HepG2 (cell line): ENCODE data around the gene KIRREL3. TPM values are rescaled to one million over a fixed set of nuclear protein-coding genes. Genes with fewer than 3 reads are reported as not detected.

Experiments used
- ATAC-seq: fragments of 200-7000 bp; cut with Tn5 transposase; 3 replicates; pipeline ENCODE4 v1.9.1; 2020; ENCODE audit warnings: mild to moderate bottlenecking, moderate library complexity
- BruUV-seq: library from RNA; stranded (reverse); fragments of 400-500 nt; replicated peaks from 2 replicates; lab custom pipeline; 2021; lab: Mats Ljungman, UMichigan
- CTCF ChIA-PET: fragments of 300-600 bp; formaldehyde crosslinking; extraction: SDS; loops from one replicate; lab custom pipeline; 2021; ENCODE audit warnings: low total read pairs, inconsistent platforms, low intra/inter-chr PET ratio; lab: Yijun Ruan, JAX
- POLR2A ChIA-PET: fragments of 350-600 bp; sonication (Branson Sonifier 250); formaldehyde crosslinking; loops from one replicate; lab custom pipeline; 2020; ENCODE audit warnings: antibody characterized with exemption, inconsistent platforms; lab: Yijun Ruan, JAX
- DNase-seq: peaks from one replicate; pipeline ENCODE4 v3.0.0-alpha.2; 2015; ENCODE audit warnings: low spot score
- FAIRE-seq: peaks from 3 replicates; lab custom pipeline; 2011; peaks lifted over from hg19 to GRCh38; lab: Jason Lieb, UNC
- H2AFZ ChIP-seq: one replicate; pipeline ENCODE4 v1.6.1; 2011; ENCODE audit warnings: low read length, inconsistent platforms
- H3K27ac ChIP-seq: fragments of 300-600 bp; 3 replicates; pipeline ENCODE4 v1.8.0; 2011; ENCODE audit warnings: mixed run types, mild to moderate bottlenecking, mixed read lengths, low read length, inconsistent platforms; ENCODE audit not compliant: insufficient read depth; ENCODE audit errors: extremely low read length
- H3K27me3 ChIP-seq, 2 experiments: fragments of 200-600 bp in 1 of 2; 2 replicates in 1 of 2; 3 replicates in 1 of 2; pipeline versions ENCODE4 v1.6.0 to v1.8.0; 2011; ENCODE audit warnings: low read length in 2 of 2, mild to moderate bottlenecking in 2 of 2, moderate library complexity in 2 of 2, inconsistent platforms in 1 of 2; ENCODE audit not compliant: insufficient read depth in 2 of 2, control insufficient read depth in 1 of 2
- H3K36me3 ChIP-seq, 2 experiments: fragments of 200-600 bp in 1 of 2; replicated peaks in 1 of 2; 2 replicates in 1 of 2; 3 replicates in 1 of 2; pipeline versions ENCODE4 v1.5.1 to v1.8.0; 2011; ENCODE audit warnings: low read length in 2 of 2, inconsistent platforms in 1 of 2; ENCODE audit not compliant: insufficient read depth in 2 of 2, control insufficient read depth in 1 of 2
- H3K4me1 ChIP-seq: 2 replicates; pipeline ENCODE4 v1.5.1; 2012; ENCODE audit warnings: low read length, inconsistent platforms; ENCODE audit not compliant: insufficient read depth
- H3K4me2 ChIP-seq: 2 replicates; pipeline ENCODE4 v1.6.0; 2011; ENCODE audit warnings: low read depth, low read length, inconsistent platforms
- H3K4me3 ChIP-seq, 3 experiments: fragments of 200-600 bp in 1 of 3; sonication (generic), shearing (Covaris generic) in 1 of 3; replicated peaks in 1 of 3; 2 replicates each; pipeline ENCODE4 v1.5.1; 2011 to 2016; ENCODE audit warnings: low read length in 3 of 3, inconsistent platforms in 2 of 3, low read depth in 2 of 3, mild to moderate bottlenecking in 2 of 3, control low read depth in 1 of 3, mixed read lengths in 1 of 3; ENCODE audit not compliant: insufficient read depth in 1 of 3
- H3K79me2 ChIP-seq: one replicate; pipeline ENCODE4 v1.6.1; 2011; ENCODE audit warnings: low read length, inconsistent platforms; ENCODE audit not compliant: insufficient read depth
- H3K9ac ChIP-seq: 2 replicates; pipeline ENCODE4 v1.6.0; 2011; ENCODE audit warnings: mild to moderate bottlenecking, low read depth, low read length, inconsistent platforms; ENCODE audit not compliant: insufficient read depth
- H3K9me3 ChIP-seq: 2 replicates; pipeline ENCODE4 v1.5.1; 2012; ENCODE audit warnings: mild to moderate bottlenecking, low read length
- H4K20me1 ChIP-seq: 2 replicates; pipeline ENCODE4 v1.6.0; 2011; ENCODE audit warnings: inconsistent platforms, mild to moderate bottlenecking, low read length, moderate library complexity; ENCODE audit not compliant: insufficient read depth
- ATF2 ChIP-seq: sonication (generic); formaldehyde crosslinking; IDR thresholded peaks from 2 replicates; pipeline ENCODE4 v1.4.0; 2020; ENCODE audit warnings: missing genetic modification reagents
- CEBPG ChIP-seq: IDR thresholded peaks from 2 replicates; pipeline ENCODE4 v1.6.1; 2016
- GTF2F1 ChIP-seq: fragments of 150-350 bp; IDR thresholded peaks from 2 replicates; pipeline ENCODE4 v1.6.1; 2014; ENCODE audit warnings: low read length
- HDAC1 ChIP-seq: sonication (generic); formaldehyde crosslinking; IDR thresholded peaks from 2 replicates; pipeline ENCODE4 v1.5.1; 2020; ENCODE audit warnings: mild to moderate bottlenecking, missing genetic modification reagents
- HDAC6 ChIP-seq: fragments of 200-600 bp; sonication (generic); IDR thresholded peaks from 2 replicates; pipeline ENCODE4 v1.7.0; 2017; ENCODE audit warnings: mild to moderate bottlenecking, antibody characterized with exemption, low read length, low read depth
- HIVEP1 ChIP-seq: sonication (generic); formaldehyde crosslinking; IDR thresholded peaks from 2 replicates; pipeline ENCODE4 v1.4.0; 2020; ENCODE audit warnings: mild to moderate bottlenecking, missing genetic modification reagents
- KLF9 ChIP-seq: IDR thresholded peaks from 2 replicates; pipeline ENCODE4 v1.6.1; 2016; ENCODE audit warnings: low read depth
- MED13 ChIP-seq: sonication (generic); formaldehyde crosslinking; IDR thresholded peaks from 2 replicates; pipeline ENCODE4 v1.5.0; 2020; ENCODE audit warnings: missing genetic modification reagents
- PCBP2 ChIP-seq: fragments of 200-400 bp; formaldehyde crosslinking; optimal IDR thresholded peaks from 2 replicates; pipeline ENCODE3; 2018; ENCODE audit warnings: low read length, low read depth; ENCODE audit not compliant: poor library complexity, severe bottlenecking
- RAD51 ChIP-seq: fragments of 450-650 bp; IDR thresholded peaks from 2 replicates; pipeline ENCODE4 v1.6.1; 2016; ENCODE audit warnings: borderline replicate concordance
- RBAK ChIP-seq: sonication (generic); formaldehyde crosslinking; IDR thresholded peaks from 2 replicates; pipeline ENCODE4 v1.5.1; 2020; ENCODE audit warnings: mild to moderate bottlenecking, missing genetic modification reagents
- REPIN1 ChIP-seq: sonication (generic); formaldehyde crosslinking; IDR thresholded peaks from 2 replicates; pipeline ENCODE4 v1.8.0; 2022; ENCODE audit warnings: missing genetic modification reagents, low read depth, mild to moderate bottlenecking, borderline replicate concordance
- SMARCE1 ChIP-seq: fragments of 450-650 bp; IDR thresholded peaks from 2 replicates; pipeline ENCODE4 v1.6.1; 2017; ENCODE audit warnings: borderline replicate concordance
- TARDBP ChIP-seq: sonication (generic); formaldehyde crosslinking; IDR thresholded peaks from 2 replicates; pipeline ENCODE4 v1.8.0; 2022; ENCODE audit warnings: mild to moderate bottlenecking, missing genetic modification reagents
- TBP ChIP-seq: sonication (generic); formaldehyde crosslinking; IDR thresholded peaks from 2 replicates; pipeline ENCODE4 v1.5.0; 2020; ENCODE audit warnings: missing genetic modification reagents
- ZNF709 ChIP-seq: sonication (generic); formaldehyde crosslinking; IDR thresholded peaks from 2 replicates; pipeline ENCODE4 v1.5.0; 2020; ENCODE audit warnings: mild to moderate bottlenecking, missing genetic modification reagents
- ZNF775 ChIP-seq: sonication (generic); formaldehyde crosslinking; IDR thresholded peaks from 2 replicates; pipeline ENCODE4 v1.4.0; 2020; ENCODE audit warnings: missing genetic modification reagents, mild to moderate bottlenecking, moderate library complexity, borderline replicate concordance
- WGBS: methylation state at CpG from one replicate; pipeline ENCODE4 v1.1.6; 2017; ENCODE audit warnings: low lambda C conversion rate; 5-methylcytosine and 5-hydroxymethylcytosine counted together
- in situ Hi-C: cut with HindIII; loops from 2 replicates; pipeline ENCODE4 v1.10.0; 2017; ENCODE audit warnings: low pct_unique_long_range_greater_than_20kb; ENCODE audit not compliant: extremely low pct_ligation_motif_present
- intact Hi-C: fragments of 100-400 bp; cut with micrococcal nuclease; formaldehyde crosslinking; loops from one replicate; pipeline ENCODE4 v1.10.0; 2022; ENCODE audit not compliant: unreplicated experiment
- polyA plus RNA-seq, 8 experiments: library from polyadenylated mRNA; depleted of rRNA in 3 of 8; stranded (reverse) in 7 of 8; unstranded in 1 of 8; fragments of >200 nt; fragmentation: Illumina TruSeq in 4 of 8; extraction: Trizol in 4 of 8; gene quantifications; 2 replicates each; pipeline versions ENCODE4 v1.2.1 to v1.2.3, GENCODE V29; 2011 to 2016; ENCODE audit warnings: low read depth in 4 of 8, missing spikeins in 1 of 8, mixed read lengths in 1 of 8; ENCODE audit not compliant: insufficient read depth in 1 of 8
- total RNA-seq, 5 experiments: library from RNA; depleted of rRNA; stranded (reverse); fragments of >200 nt; fragmentation: Illumina TruSeq; extraction: Trizol; gene quantifications; 2 replicates each; pipeline ENCODE4 v1.2.3, GENCODE V29; 2016; ENCODE audit warnings: low read depth in 1 of 5
- TF ChIP-seq, protein P1 (sequence below): sonication (generic); formaldehyde crosslinking; IDR thresholded peaks from 2 replicates; pipeline ENCODE4 v1.4.0; 2020; ENCODE audit warnings: missing genetic modification reagents, borderline replicate concordance

The KIRREL3 gene
- total and polyA plus RNA-seq, 2 of the 13 experiments (the other 11 are each of a cell fraction or from before 2014, with no cell fraction given) = not detected

DNA sequence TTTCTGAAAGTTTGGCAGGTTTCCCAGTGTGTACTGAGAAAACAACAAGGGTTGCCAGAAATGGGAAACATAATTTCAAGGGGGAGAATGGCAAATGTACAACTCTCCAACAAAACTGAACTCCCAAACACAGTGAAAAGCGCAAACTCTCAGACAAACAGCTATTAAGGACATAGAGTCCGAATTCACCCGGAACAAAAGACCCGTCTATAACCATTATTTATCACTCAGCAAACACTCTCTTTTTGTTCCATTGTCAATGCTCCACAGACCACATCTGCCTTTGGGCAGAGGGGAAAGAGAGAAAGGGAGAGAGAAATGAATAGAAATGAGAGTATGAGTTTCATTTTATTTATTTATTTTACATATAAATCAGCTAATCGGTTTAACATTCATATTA is 21.7 kb downstream of the KIRREL3 start:
- no TSS peak for BruUV-seq
- in situ Hi-C loops = no loop called here

GRCh38 chr11:126978165-126978564 is 22.4 kb downstream of the KIRREL3 start:
- H3K9me3 ChIP-seq = no peaks in the 10 kb centered on the region
- H4K20me1 ChIP-seq = no peaks in the 10 kb centered on the region
- intact Hi-C loops (no loop called here), in situ Hi-C loops (no loop called here)
- H3K36me3 ChIP-seq = no peaks in the 10 kb centered on the region
- no peak overlapping the region for H2AFZ ChIP-seq
- no peaks in the 10 kb centered on the region for H3K79me2 ChIP-seq
- H3K27me3 ChIP-seq = peaks cover 0 to 5% of the 10 kb centered on the region in 2 experiments; a peak in 1 of 5 replicates
- ATAC-seq (no peak), DNase-seq (no peak), FAIRE-seq (no peak)
- H3K4me2 ChIP-seq = no peak overlapping the region
- ChIA-PET CTCF (no interaction called here), POLR2A (no interaction called here)
- no peak overlapping the region for H3K9ac ChIP-seq
- H3K27ac ChIP-seq = no peak overlapping the region
- 0% methylated on average over 3 of the region's 3 CpGs for WGBS
- H3K4me3 ChIP-seq = no peak overlapping the region
- no peaks in the 10 kb centered on the region for H3K4me1 ChIP-seq
- BruUV-seq = no TSS peak
- no peak for TF ChIP-seq RBAK (CRISPR knock-in tag)
- TF ChIP-seq TBP (CRISPR knock-in tag) = no peak
- TF ChIP-seq KLF9 (CRISPR knock-in tag) = no peak
- TF ChIP-seq CEBPG (CRISPR knock-in tag) = no peak
- no peak for TF ChIP-seq HIVEP1 (CRISPR knock-in tag)
- TF ChIP-seq TARDBP (CRISPR knock-in tag) = no peak
- no peak for TF ChIP-seq ATF2 (CRISPR knock-in tag)
- no peak for TF ChIP-seq ZNF775 (CRISPR knock-in tag)
- TF ChIP-seq RAD51 = no peak
- TF ChIP-seq MED13 = no peak
- no peak for TF ChIP-seq ZNF709 (CRISPR knock-in tag)
- no peak for TF ChIP-seq REPIN1 (CRISPR knock-in tag)
- TF ChIP-seq HDAC1 (CRISPR knock-in tag) = no peak
- no peak for TF ChIP-seq SMARCE1
- TF ChIP-seq GTF2F1 = no peak

More for the DNA sequence above, 21.7 kb downstream of the KIRREL3 start:
- H3K4me3 ChIP-seq = no peak overlapping the region
- peaks cover 0 to 5% of the 10 kb centered on the region in 2 experiments; a peak in 1 of 5 replicates for H3K27me3 ChIP-seq
- H2AFZ ChIP-seq = no peak overlapping the region
- no peak overlapping the region for H3K27ac ChIP-seq
- ATAC-seq (no peak), FAIRE-seq (no peak), DNase-seq (no peak)
- intact Hi-C loops = no loop called here
- no peaks in the 10 kb centered on the region for H3K79me2 ChIP-seq
- 2% methylated on average over 5 of the region's 5 CpGs for WGBS
- no peaks in the 10 kb centered on the region for H3K36me3 ChIP-seq
- POLR2A ChIA-PET = no interaction called here
- no peak overlapping the region for H3K4me2 ChIP-seq
- TF ChIP-seq, protein P1, sequence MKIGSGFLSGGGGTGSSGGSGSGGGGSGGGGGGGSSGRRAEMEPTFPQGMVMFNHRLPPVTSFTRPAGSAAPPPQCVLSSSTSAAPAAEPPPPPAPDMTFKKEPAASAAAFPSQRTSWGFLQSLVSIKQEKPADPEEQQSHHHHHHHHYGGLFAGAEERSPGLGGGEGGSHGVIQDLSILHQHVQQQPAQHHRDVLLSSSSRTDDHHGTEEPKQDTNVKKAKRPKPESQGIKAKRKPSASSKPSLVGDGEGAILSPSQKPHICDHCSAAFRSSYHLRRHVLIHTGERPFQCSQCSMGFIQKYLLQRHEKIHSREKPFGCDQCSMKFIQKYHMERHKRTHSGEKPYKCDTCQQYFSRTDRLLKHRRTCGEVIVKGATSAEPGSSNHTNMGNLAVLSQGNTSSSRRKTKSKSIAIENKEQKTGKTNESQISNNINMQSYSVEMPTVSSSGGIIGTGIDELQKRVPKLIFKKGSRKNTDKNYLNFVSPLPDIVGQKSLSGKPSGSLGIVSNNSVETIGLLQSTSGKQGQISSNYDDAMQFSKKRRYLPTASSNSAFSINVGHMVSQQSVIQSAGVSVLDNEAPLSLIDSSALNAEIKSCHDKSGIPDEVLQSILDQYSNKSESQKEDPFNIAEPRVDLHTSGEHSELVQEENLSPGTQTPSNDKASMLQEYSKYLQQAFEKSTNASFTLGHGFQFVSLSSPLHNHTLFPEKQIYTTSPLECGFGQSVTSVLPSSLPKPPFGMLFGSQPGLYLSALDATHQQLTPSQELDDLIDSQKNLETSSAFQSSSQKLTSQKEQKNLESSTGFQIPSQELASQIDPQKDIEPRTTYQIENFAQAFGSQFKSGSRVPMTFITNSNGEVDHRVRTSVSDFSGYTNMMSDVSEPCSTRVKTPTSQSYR (CRISPR knock-in tag) = no peak
- TF ChIP-seq HDAC6 = no peak
- no peak for TF ChIP-seq PCBP2
- no peaks in the 10 kb centered on the region for H3K4me1 ChIP-seq
- H4K20me1 ChIP-seq = no peaks in the 10 kb centered on the region
- CTCF ChIA-PET = no interaction called here
- H3K9ac ChIP-seq = no peak overlapping the region
- no peaks in the 10 kb centered on the region for H3K9me3 ChIP-seq
